IMR-90 (cell line): ENCODE measurements around the gene NELL1. TPM values are rescaled to one million over a fixed set of nuclear protein-coding genes. Genes with fewer than 3 reads are reported as not detected.

Experiments
- ATAC-seq: fragments of 200-7000 bp; cut with Tn5 transposase; 2 replicates; pipeline ENCODE4 v1.9.1; 2020; ENCODE audit warnings: low read depth, mild to moderate bottlenecking, moderate library complexity
- BruUV-seq: library from RNA; stranded (reverse); fragments of 400-500 nt; replicated peaks from 2 replicates; lab custom pipeline; 2021; lab: Mats Ljungman, UMichigan
- CTCF ChIA-PET: fragments of 300-600 bp; formaldehyde crosslinking; extraction: SDS; loops from one replicate; lab custom pipeline; 2021; ENCODE audit warnings: antibody characterized with exemption; lab: Yijun Ruan, JAX
- POLR2A ChIA-PET: fragments of 300-600 bp; sonication (Branson Sonifier 250); formaldehyde crosslinking; loops from one replicate; lab custom pipeline; 2022; ENCODE audit warnings: antibody characterized with exemption; ENCODE audit not compliant: unreplicated experiment; lab: Charles Lee
- DNase-seq: peaks from one replicate; pipeline ENCODE4 v3.0.0; 2013
- H2AFZ ChIP-seq: replicated peaks from 2 replicates; pipeline ENCODE3; 2013; ENCODE audit warnings: low read length, mild to moderate bottlenecking; ENCODE audit not compliant: poor library complexity
- H2AK5ac ChIP-seq: 2 replicates; pipeline ENCODE4 v1.6.1; 2013; ENCODE audit warnings: low read depth, low read length, inconsistent platforms
- H2AK9ac ChIP-seq: replicated peaks from 2 replicates; pipeline ENCODE3; 2013; ENCODE audit warnings: mild to moderate bottlenecking, low read depth, low read length, moderate library complexity; ENCODE audit not compliant: poor library complexity
- H2BK120ac ChIP-seq: 2 replicates; pipeline ENCODE4 v1.6.1; 2013; ENCODE audit warnings: low read depth, low read length, inconsistent platforms
- H2BK15ac ChIP-seq: 3 replicates; pipeline ENCODE4 v1.6.1; 2013; ENCODE audit warnings: low read depth, low read length, inconsistent platforms
- H2BK20ac ChIP-seq: 2 replicates; pipeline ENCODE4 v1.6.1; 2013; ENCODE audit warnings: low read depth, mild to moderate bottlenecking, inconsistent platforms, low read length, moderate library complexity
- H2BK5ac ChIP-seq: 2 replicates; pipeline ENCODE4 v1.6.1; 2013; ENCODE audit warnings: mild to moderate bottlenecking, low read depth, low read length, inconsistent platforms; ENCODE audit not compliant: poor library complexity, severe bottlenecking
- H3K14ac ChIP-seq: replicated peaks from 2 replicates; pipeline ENCODE4 v1.6.1; 2013; ENCODE audit warnings: low read depth, low read length, inconsistent platforms
- H3K18ac ChIP-seq: 2 replicates; pipeline ENCODE4 v1.6.1; 2013; ENCODE audit warnings: low read depth, low read length, control low read depth
- H3K23ac ChIP-seq: 2 replicates; pipeline ENCODE4 v1.6.1; 2013; ENCODE audit warnings: low read depth, low read length, inconsistent platforms
- H3K27ac ChIP-seq: 2 replicates; pipeline ENCODE4 v1.5.1; 2013; ENCODE audit warnings: mild to moderate bottlenecking, control low read depth, low read length; ENCODE audit not compliant: insufficient read depth
- H3K27me3 ChIP-seq: 2 replicates; pipeline ENCODE4 v1.6.1; 2013; ENCODE audit warnings: low read length; ENCODE audit not compliant: control insufficient read depth, insufficient read depth
- H3K36me3 ChIP-seq: 2 replicates; pipeline ENCODE4 v1.6.1; 2013; ENCODE audit warnings: low read length, mixed read lengths; ENCODE audit not compliant: control insufficient read depth, insufficient read depth
- H3K4ac ChIP-seq: 2 replicates; pipeline ENCODE4 v1.6.1; 2013; ENCODE audit warnings: low read depth, low read length, inconsistent platforms
- H3K4me1 ChIP-seq: 2 replicates; pipeline ENCODE4 v1.6.1; 2013; ENCODE audit warnings: low read length, mixed read lengths; ENCODE audit not compliant: control insufficient read depth, insufficient read depth
- H3K4me2 ChIP-seq: 2 replicates; pipeline ENCODE4 v1.6.1; 2013; ENCODE audit warnings: low read depth, mild to moderate bottlenecking, control low read depth, low read length, moderate library complexity
- H3K4me3 ChIP-seq: 2 replicates; pipeline ENCODE4 v1.5.1; 2013; ENCODE audit warnings: low read depth, mild to moderate bottlenecking, control low read depth, low read length, moderate library complexity; ENCODE audit not compliant: insufficient read depth
- H3K56ac ChIP-seq: 2 replicates; pipeline ENCODE4 v1.6.1; 2013; ENCODE audit warnings: low read length, inconsistent platforms; ENCODE audit not compliant: insufficient read depth; ENCODE audit errors: extremely low read depth
- H3K79me1 ChIP-seq, 2 experiments: 2 replicates each; pipeline ENCODE4 v1.6.1; 2013; ENCODE audit warnings: low read length in 2 of 2, inconsistent platforms in 1 of 2, low read depth in 1 of 2
- H3K9ac ChIP-seq: 2 replicates; pipeline ENCODE4 v1.6.1; 2013; ENCODE audit warnings: low read depth, low read length, control low read depth
- H3K9me1 ChIP-seq: 2 replicates; pipeline ENCODE4 v1.6.1; 2013; ENCODE audit warnings: low read length, inconsistent platforms; ENCODE audit not compliant: insufficient read depth
- H3K9me3 ChIP-seq: 2 replicates; pipeline ENCODE4 v1.6.1; 2013; ENCODE audit warnings: low read length; ENCODE audit not compliant: control insufficient read depth, insufficient read depth
- H4K20me1 ChIP-seq: 2 replicates; pipeline ENCODE4 v1.6.1; 2013; ENCODE audit warnings: low read length, inconsistent platforms; ENCODE audit not compliant: insufficient read depth
- H4K5ac ChIP-seq: 2 replicates; pipeline ENCODE4 v1.6.1; 2013; ENCODE audit warnings: mild to moderate bottlenecking, low read depth, low read length, control low read depth
- H4K8ac ChIP-seq, 2 experiments: 2 replicates each; pipeline ENCODE4 v1.6.1; 2013; ENCODE audit warnings: low read depth in 2 of 2, low read length in 2 of 2, control low read depth in 1 of 2, inconsistent platforms in 1 of 2
- H4K91ac ChIP-seq: 2 replicates; pipeline ENCODE4 v1.6.1; 2013; ENCODE audit warnings: low read depth, low read length, inconsistent platforms; ENCODE audit not compliant: insufficient read depth
- CEBPB ChIP-seq: IDR thresholded peaks from 2 replicates; pipeline ENCODE4 v1.6.1; 2012; ENCODE audit warnings: low read depth, low read length, improper control_type of control experiment
- CHD1 ChIP-seq: IDR thresholded peaks from 2 replicates; pipeline ENCODE4 v1.6.1; 2012; ENCODE audit warnings: low read depth, low read length, improper control_type of control experiment
- FOS ChIP-seq: fragments of 150-350 bp; IDR thresholded peaks from 2 replicates; pipeline ENCODE4 v1.6.1; 2016; ENCODE audit warnings: low read depth, low read length
- MAFK ChIP-seq: IDR thresholded peaks from 2 replicates; pipeline ENCODE4 v1.6.1; 2012; ENCODE audit warnings: low read depth, low read length, improper control_type of control experiment
- MAZ ChIP-seq: IDR thresholded peaks from 2 replicates; pipeline ENCODE4 v1.6.1; 2012; ENCODE audit warnings: low read depth, mild to moderate bottlenecking, low read length, improper control_type of control experiment, moderate library complexity, borderline replicate concordance
- MXI1 ChIP-seq: IDR thresholded peaks from 2 replicates; pipeline ENCODE4 v1.6.1; 2012; ENCODE audit warnings: low read depth, mild to moderate bottlenecking, low read length, moderate library complexity, borderline replicate concordance
- NFE2L2 ChIP-seq: fragments of 150-350 bp; IDR thresholded peaks from 2 replicates; pipeline ENCODE4 v1.6.1; 2016; ENCODE audit warnings: low read depth, mild to moderate bottlenecking, low read length
- RCOR1 ChIP-seq: IDR thresholded peaks from 2 replicates; pipeline ENCODE4 v1.6.1; 2012; ENCODE audit warnings: mild to moderate bottlenecking, low read length, improper control_type of control experiment; ENCODE audit not compliant: insufficient replicate concordance
- RFX5 ChIP-seq: IDR thresholded peaks from 2 replicates; pipeline ENCODE4 v1.8.0; 2012; ENCODE audit warnings: low read depth, mild to moderate bottlenecking, low read length, moderate library complexity
- WGBS, 2 experiments: methylation state at CpG; one replicate each; pipeline versions ENCODE4 v1.1.5 to v1.1.7; 2013; ENCODE audit warnings: missing lambda C conversion rate in 2 of 2; ENCODE audit not compliant: insufficient read length in 1 of 2; ENCODE audit errors: extremely low coverage in 2 of 2; 5-methylcytosine and 5-hydroxymethylcytosine counted together
- dilution Hi-C: fragments of 300-500 bp; cut with HindIII; formaldehyde crosslinking; loops from one replicate; pipeline ENCODE4 v1.14.3; 2018; ENCODE audit warnings: low sequenced_read_pairs; ENCODE audit not compliant: unreplicated experiment
- in situ Hi-C: fragments of 300-500 bp; cut with MboI; formaldehyde crosslinking; loops from 3 replicates; pipeline ENCODE4 v1.14.3; 2019; ENCODE audit warnings: low sequenced_read_pairs, inconsistent platforms, mixed read lengths
- intact Hi-C: fragments of 100-400 bp; cut with micrococcal nuclease; formaldehyde crosslinking; loops from 2 replicates; pipeline ENCODE4 v1.10.0; 2022
- polyA plus RNA-seq, 3 experiments: library from polyadenylated mRNA; depleted of rRNA; stranded (reverse); fragments of >200 nt; gene quantifications; 2 replicates each; pipeline ENCODE4 v1.2.3, GENCODE V29; 2012; ENCODE audit warnings: low replicate concordance in 1 of 3
- total RNA-seq: library from RNA; depleted of rRNA; stranded (reverse); fragments of >200 nt; gene quantifications from 2 replicates; pipeline ENCODE4 v1.2.3, GENCODE V29; 2012

NELL1 gene
- total and polyA plus RNA-seq, 2 of the 4 experiments (the other 2 are of a cell fraction) = not detected

DNA sequence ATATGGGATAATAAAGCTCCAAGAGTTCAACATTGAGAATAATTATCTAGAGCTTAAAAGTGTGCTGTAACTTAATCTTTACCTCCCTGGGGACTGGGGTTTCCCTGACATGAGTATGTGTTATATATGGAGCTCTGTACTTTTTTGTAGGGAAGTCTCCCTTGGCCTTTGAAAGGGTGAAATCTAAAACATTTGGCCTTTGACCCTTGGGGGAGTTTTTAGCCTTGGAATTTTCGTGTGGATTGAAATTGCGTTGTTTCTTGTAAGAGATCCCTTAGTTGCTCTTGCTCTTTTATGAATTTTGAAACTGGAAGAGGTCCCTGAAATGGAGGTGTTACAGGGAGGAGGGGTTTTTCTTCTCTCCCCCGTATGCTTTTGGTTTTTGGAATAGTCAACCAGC, 450.0 kb downstream of the NELL1 start:
- no peaks in the 10 kb centered on the region for H3K27me3 ChIP-seq
- H3K9me3 ChIP-seq = peaks cover 3% of the 10 kb centered on the region
- no peak overlapping the region for H4K8ac ChIP-seq
- no peak for TF ChIP-seq MAZ
- no peak for TF ChIP-seq MAFK
- TF ChIP-seq NFE2L2 = no peak
- no peak for TF ChIP-seq MXI1
- no peak for TF ChIP-seq RCOR1
- no peak for TF ChIP-seq FOS
- no peak for TF ChIP-seq CEBPB
- TF ChIP-seq RFX5 = no peak
- TF ChIP-seq CHD1 = no peak
- no peak overlapping the region for H3K56ac ChIP-seq
- H3K79me1 ChIP-seq = no peaks in the 10 kb centered on the region
- ChIA-PET CTCF (interaction anchor here (0.6 kb wide), 1 partner anchor 1877 kb away, joined by 4 read pairs; no protein-coding TSS in a partner anchor), POLR2A (no interaction called here)
- no peak overlapping the region for H2BK5ac ChIP-seq
- no peak overlapping the region for H3K4ac ChIP-seq
- H2AFZ ChIP-seq = no peak overlapping the region
- WGBS, 2 experiments = no CpG with 5 or more reads among the region's 3 CpGs
- no peaks in the 10 kb centered on the region for H3K4me1 ChIP-seq
- no peak overlapping the region for H4K5ac ChIP-seq
- intact Hi-C loops (no loop called here), in situ Hi-C loops (no loop called here), dilution Hi-C loops (no loop called here)
- no peak overlapping the region for H4K91ac ChIP-seq
- no peak overlapping the region for H2BK20ac ChIP-seq
- no peak overlapping the region for H3K4me3 ChIP-seq
- H3K27ac ChIP-seq = no peak overlapping the region
- no peaks in the 10 kb centered on the region for H3K9me1 ChIP-seq
- H4K20me1 ChIP-seq = no peaks in the 10 kb centered on the region
- no peak overlapping the region for H3K18ac ChIP-seq
- no peak overlapping the region for H3K23ac ChIP-seq
- BruUV-seq = no TSS peak
- H2BK15ac ChIP-seq = no peak overlapping the region
- H2AK9ac ChIP-seq = no peak overlapping the region
- H3K9ac ChIP-seq = no peak overlapping the region
- DNase-seq = no peak
- no peak overlapping the region for H3K14ac ChIP-seq
- no peak overlapping the region for H2AK5ac ChIP-seq
- no peak overlapping the region for H2BK120ac ChIP-seq
- no peak for ATAC-seq
- H3K36me3 ChIP-seq = no peaks in the 10 kb centered on the region
- H3K4me2 ChIP-seq = no peak overlapping the region
